HEK293 (cell line): ENCODE measurements around the gene ULBP1.

ENCODE experiments used
- CTCF ChIA-PET: fragments of 350-600 bp; formaldehyde crosslinking; extraction: SDS; loops from one replicate; lab custom pipeline; 2021; ENCODE audit warnings: antibody characterized with exemption; lab: Yijun Ruan, JAX
- POLR2A ChIA-PET: fragments of 300-600 bp; formaldehyde crosslinking; extraction: SDS; loops from one replicate; lab custom pipeline; 2020; ENCODE audit warnings: antibody characterized with exemption, inconsistent platforms; lab: Yijun Ruan, JAX
- H3K27ac ChIP-seq: fragments of 200-500 bp; sonication (Bioruptor generic); 2 replicates; pipeline ENCODE4 v1.5.1; 2014; ENCODE audit warnings: low read depth, low read length, control low read depth, inconsistent platforms; ENCODE audit errors: extremely low read depth
- H3K36me3 ChIP-seq, 2 experiments: fragments of 200-500 bp in 1 of 2; sonication (Bioruptor generic) in 1 of 2; 1 replicate in 1 of 2; 2 replicates in 1 of 2; pipeline ENCODE4 v1.5.1; 2014 to 2017; ENCODE audit warnings: inconsistent platforms in 2 of 2, low read length in 2 of 2; ENCODE audit not compliant: control insufficient read depth in 2 of 2, insufficient read depth in 1 of 2
- H3K4me1 ChIP-seq: fragments of 200-500 bp; sonication (Bioruptor generic); 2 replicates; pipeline ENCODE4 v1.5.1; 2014; ENCODE audit warnings: mild to moderate bottlenecking, low read length, inconsistent platforms; ENCODE audit not compliant: control insufficient read depth, insufficient read depth
- H3K4me3 ChIP-seq: 2 replicates; pipeline ENCODE4 v1.5.1; 2011; ENCODE audit warnings: low read depth, mild to moderate bottlenecking, control low read depth, low read length, moderate library complexity
- H3K9me3 ChIP-seq: fragments of 200-500 bp; sonication (Bioruptor generic); 2 replicates; pipeline ENCODE4 v1.5.1; 2014; ENCODE audit warnings: low read depth, low read length, inconsistent platforms; ENCODE audit not compliant: control insufficient read depth, insufficient read depth
- BCL11A ChIP-seq: fragments of 450-650 bp; formaldehyde crosslinking; IDR thresholded peaks from 2 replicates; pipeline ENCODE4 v1.5.1; 2016; ENCODE audit warnings: low read depth, missing biosample characterization, missing genetic modification characterization
- BCL6B ChIP-seq: fragments of 450-650 bp; formaldehyde crosslinking; IDR thresholded peaks from 2 replicates; pipeline ENCODE4 v1.5.1; 2017; ENCODE audit warnings: missing biosample characterization, missing genetic modification characterization
- EGR2 ChIP-seq: fragments of 450-650 bp; formaldehyde crosslinking; IDR thresholded peaks from 2 replicates; pipeline ENCODE4 v1.5.1; 2016; ENCODE audit warnings: low read depth, missing biosample characterization, missing genetic modification characterization
- GLI2 ChIP-seq: fragments of 450-650 bp; formaldehyde crosslinking; IDR thresholded peaks from 2 replicates; pipeline ENCODE4; 2017; ENCODE audit warnings: missing biosample characterization, missing genetic modification characterization, low read depth, borderline replicate concordance
- HIC1 ChIP-seq: fragments of 450-650 bp; formaldehyde crosslinking; IDR thresholded peaks from 2 replicates; pipeline ENCODE4 v1.5.1; 2016; ENCODE audit warnings: missing biosample characterization, missing genetic modification characterization
- REPIN1 ChIP-seq: fragments of 450-650 bp; formaldehyde crosslinking; IDR thresholded peaks from 2 replicates; pipeline ENCODE4 v1.5.1; 2017; ENCODE audit warnings: missing biosample characterization, missing genetic modification characterization, low read depth
- SCRT2 ChIP-seq: fragments of 450-650 bp; formaldehyde crosslinking; IDR thresholded peaks from 2 replicates; pipeline ENCODE4 v1.5.1; 2016; ENCODE audit warnings: missing biosample characterization, missing genetic modification characterization
- ZBTB10 ChIP-seq: fragments of 450-650 bp; formaldehyde crosslinking; IDR thresholded peaks from 2 replicates; pipeline ENCODE4 v1.5.1; 2016; ENCODE audit warnings: missing biosample characterization, missing genetic modification characterization
- ZBTB26 ChIP-seq: fragments of 450-650 bp; formaldehyde crosslinking; optimal IDR thresholded peaks from 2 replicates; pipeline ENCODE3; 2016; ENCODE audit warnings: missing biosample characterization, mild to moderate bottlenecking, missing genetic modification characterization
- ZEB2 ChIP-seq: fragments of 450-650 bp; formaldehyde crosslinking; IDR thresholded peaks from 2 replicates; pipeline ENCODE4 v1.5.1; 2016; ENCODE audit warnings: missing biosample characterization, missing genetic modification characterization
- ZNF146 ChIP-seq: fragments of 450-650 bp; formaldehyde crosslinking; IDR thresholded peaks from 2 replicates; pipeline ENCODE4 v1.5.1; 2016; ENCODE audit warnings: missing biosample characterization, missing genetic modification characterization
- ZNF19 ChIP-seq: fragments of 450-650 bp; formaldehyde crosslinking; IDR thresholded peaks from 2 replicates; pipeline ENCODE4; 2016; ENCODE audit warnings: missing biosample characterization, missing genetic modification characterization, low read depth
- ZNF202 ChIP-seq: fragments of 450-650 bp; formaldehyde crosslinking; IDR thresholded peaks from 2 replicates; pipeline ENCODE4 v1.5.1; 2016; ENCODE audit warnings: missing biosample characterization, missing genetic modification characterization, borderline replicate concordance
- ZNF26 ChIP-seq: fragments of 450-650 bp; formaldehyde crosslinking; IDR thresholded peaks from 2 replicates; pipeline ENCODE4 v1.5.1; 2016; ENCODE audit warnings: missing biosample characterization, missing genetic modification characterization
- ZNF292 ChIP-seq: fragments of 450-650 bp; formaldehyde crosslinking; IDR thresholded peaks from 2 replicates; pipeline ENCODE4 v1.5.1; 2016; ENCODE audit warnings: low read depth, missing biosample characterization, missing genetic modification characterization, borderline replicate concordance
- ZNF404 ChIP-seq: fragments of 450-650 bp; formaldehyde crosslinking; IDR thresholded peaks from 2 replicates; pipeline ENCODE4 v1.5.1; 2017; ENCODE audit warnings: missing biosample characterization, missing genetic modification characterization
- ZNF48 ChIP-seq: fragments of 450-650 bp; formaldehyde crosslinking; IDR thresholded peaks from 2 replicates; pipeline ENCODE4 v1.5.1; 2016; ENCODE audit warnings: missing biosample characterization, missing genetic modification characterization
- ZNF555 ChIP-seq: fragments of 450-650 bp; formaldehyde crosslinking; conservative IDR thresholded peaks from 2 replicates; pipeline ENCODE4 v1.5.1; 2017; ENCODE audit warnings: missing biosample characterization, mild to moderate bottlenecking, missing genetic modification characterization, inconsistent platforms
- ZNF670 ChIP-seq: fragments of 450-650 bp; formaldehyde crosslinking; IDR thresholded peaks from 2 replicates; pipeline ENCODE4 v1.5.1; 2016; ENCODE audit warnings: missing biosample characterization, missing genetic modification characterization, low read depth
- ZNF707 ChIP-seq: fragments of 450-650 bp; formaldehyde crosslinking; IDR thresholded peaks from 2 replicates; pipeline ENCODE4 v1.5.1; 2016; ENCODE audit warnings: missing biosample characterization, missing genetic modification characterization
- ZNF830 ChIP-seq: fragments of 450-650 bp; IDR thresholded peaks from 2 replicates; pipeline ENCODE4 v1.5.0; 2018; ENCODE audit warnings: missing biosample characterization, missing genetic modification characterization, low read depth, mild to moderate bottlenecking, moderate library complexity
- ZSCAN23 ChIP-seq: fragments of 450-650 bp; formaldehyde crosslinking; IDR thresholded peaks from 2 replicates; pipeline ENCODE4 v1.5.1; 2016; ENCODE audit warnings: missing biosample characterization, missing genetic modification characterization

The ULBP1 gene

GRCh38 chr6:149939356-149939648, 24.4 kb upstream of the ULBP1 start (continued):
- TF ChIP-seq ZBTB10 (no peak), ZNF26 (tag by site-specific recombination) (no peak), ZNF48 (tag by site-specific recombination) (no peak), ZNF292 (tag by site-specific recombination) (no peak), ZEB2 (tag by site-specific recombination) (no peak), REPIN1 (tag by site-specific recombination) (no peak), HIC1 (tag by site-specific recombination) (no peak), ZNF707 (tag by site-specific recombination) (no peak), BCL11A (tag by site-specific recombination) (no peak), ZNF202 (tag by site-specific recombination) (no peak), ZNF146 (no peak), ZNF670 (tag by site-specific recombination) (no peak)

GRCh38 chr6:149939909-149940671, 23.7 kb upstream of the ULBP1 start:
- H3K36me3 ChIP-seq = no peaks in the 10 kb centered on the region
- CTCF ChIA-PET = interaction anchor here (0.5 to 1.9 kb wide), 10 partner anchors 10 to 1182 kb away, joined by 3 to 8 read pairs (median 4); no protein-coding TSS in a partner anchor
- no peak overlapping the region for H3K4me3 ChIP-seq
- no peaks in the 10 kb centered on the region for H3K4me1 ChIP-seq
- TF ChIP-seq BCL6B (tag by site-specific recombination) (no peak), ZNF830 (tag by site-specific recombination) (no peak), ZBTB26 (no peak), ZNF555 (tag by site-specific recombination) (no peak), ZNF19 (tag by site-specific recombination) (no peak), ZSCAN23 (tag by site-specific recombination) (no peak), ZNF404 (tag by site-specific recombination) (no peak), SCRT2 (no peak), EGR2 (tag by site-specific recombination) (no peak), GLI2 (tag by site-specific recombination) (no peak)
- POLR2A ChIA-PET = interaction anchor here (1.3 kb wide), 1 partner anchor 24 kb away, joined by 4 read pairs; the partner anchor contains the start of gene ULBP1
- H3K9me3 ChIP-seq = no peaks in the 10 kb centered on the region
- H3K27ac ChIP-seq = no peak overlapping the region
